OCI-LY7 (cell line): ENCODE results near the gene IGF1R. TPM values are rescaled to one million over a fixed set of nuclear protein-coding genes. Genes with fewer than 3 reads are reported as not detected.
"Not testable (repeated sequence)": the region's sequence is repeated elsewhere in the genome, so short reads cannot be mapped to it uniquely, and the experiment has no call there.

Source experiments
- BruUV-seq: library from RNA; stranded (reverse); fragments of 400-500 nt; replicated peaks from 2 replicates; lab custom pipeline; 2021; lab: Mats Ljungman, UMichigan
- CTCF ChIA-PET: fragments of 300-600 bp; sonication (Branson Sonifier 250); formaldehyde crosslinking; loops from one replicate; lab custom pipeline; 2022; ENCODE audit warnings: antibody characterized with exemption; ENCODE audit not compliant: unreplicated experiment; lab: Charles Lee
- POLR2A ChIA-PET: fragments of 300-600 bp; sonication (Branson Sonifier 250); formaldehyde crosslinking; loops from one replicate; lab custom pipeline; 2022; ENCODE audit warnings: antibody characterized with exemption; lab: Charles Lee
- DNase-seq: peaks from one replicate; pipeline ENCODE4 v3.0.0-alpha.2; 2015; ENCODE audit warnings: low spot score
- H2AFZ ChIP-seq: fragments of 200-600 bp; sonication (generic), shearing (Covaris generic); 2 replicates; pipeline ENCODE4 v1.6.1; 2014; ENCODE audit warnings: mild to moderate bottlenecking, antibody characterized with exemption, low read length, moderate library complexity
- H3K27ac ChIP-seq: fragments of 200-600 bp; sonication (generic); 2 replicates; pipeline ENCODE4 v1.5.1; 2014; ENCODE audit warnings: mixed run types, low read depth, mild to moderate bottlenecking, moderate library complexity, low read length, inconsistent platforms; ENCODE audit not compliant: poor library complexity, severe bottlenecking
- H3K36me3 ChIP-seq: fragments of 200-600 bp; sonication (generic); 2 replicates; pipeline ENCODE4 v1.6.1; 2014; ENCODE audit warnings: mild to moderate bottlenecking, antibody characterized with exemption, low read length, moderate library complexity, mixed read lengths; ENCODE audit not compliant: insufficient read depth
- H3K4me1 ChIP-seq: fragments of 200-600 bp; sonication (generic); 2 replicates; pipeline ENCODE4 v1.5.1; 2014; ENCODE audit warnings: mild to moderate bottlenecking, low read length; ENCODE audit not compliant: insufficient read depth, poor library complexity, severe bottlenecking
- H3K4me2 ChIP-seq: fragments of 200-600 bp; sonication (generic); 2 replicates; pipeline ENCODE4 v1.6.1; 2014; ENCODE audit warnings: mild to moderate bottlenecking, low read length
- H3K4me3 ChIP-seq: fragments of 200-600 bp; sonication (generic); 2 replicates; pipeline ENCODE4 v1.5.1; 2014; ENCODE audit warnings: mild to moderate bottlenecking, low read depth, low read length; ENCODE audit not compliant: poor library complexity, severe bottlenecking
- H3K79me2 ChIP-seq: fragments of 200-600 bp; sonication (generic); 2 replicates; pipeline ENCODE4 v1.6.1; 2016; ENCODE audit warnings: low read depth, mild to moderate bottlenecking, low read length, moderate library complexity, mixed read lengths; ENCODE audit not compliant: insufficient read depth
- H3K9me2 ChIP-seq: fragments of 200-600 bp; sonication (generic); 2 replicates; pipeline ENCODE4 v1.6.1; 2016; ENCODE audit warnings: mild to moderate bottlenecking, low read length, mixed read lengths; ENCODE audit not compliant: insufficient read depth
- H3K9me3 ChIP-seq: fragments of 200-600 bp; sonication (generic); 2 replicates; pipeline ENCODE4 v1.6.1; 2014; ENCODE audit warnings: mild to moderate bottlenecking, mixed run types, low read length, mixed read lengths
- H4K20me1 ChIP-seq: fragments of 200-600 bp; sonication (generic); 2 replicates; pipeline ENCODE4 v1.6.1; 2014; ENCODE audit warnings: mild to moderate bottlenecking, antibody characterized with exemption, low read length, moderate library complexity, mixed read lengths; ENCODE audit not compliant: insufficient read depth
- CTCF ChIP-seq: fragments of 200-600 bp; sonication (generic); conservative IDR thresholded peaks from 2 replicates; pipeline ENCODE4 v1.5.1; 2014; ENCODE audit warnings: mild to moderate bottlenecking, antibody characterized with exemption, low read length, moderate library complexity, mixed read lengths
- EZH2phosphoT487 ChIP-seq: fragments of 200-600 bp; sonication (generic); IDR thresholded peaks from 2 replicates; pipeline ENCODE4 v1.6.1; 2018; ENCODE audit warnings: low read depth, borderline replicate concordance, mild to moderate bottlenecking, mixed run types, antibody characterized with exemption, low read length, moderate library complexity, mixed read lengths
- intact Hi-C: fragments of 100-400 bp; cut with micrococcal nuclease; formaldehyde crosslinking; loops from one replicate; pipeline ENCODE4 v1.10.0; 2022; ENCODE audit not compliant: unreplicated experiment
- total RNA-seq, 2 experiments: library from RNA; depleted of rRNA in 1 of 2; stranded (reverse); fragments of >200 nt in 1 of 2; shearing (Covaris generic) in 1 of 2; gene quantifications; 2 replicates each; pipeline ENCODE4 v1.2.3, GENCODE V29; 2014 to 2022

IGF1R gene
- total RNA-seq, 2 experiments from 2014 or later, result 26.5 to 29.1 TPM

DNA sequence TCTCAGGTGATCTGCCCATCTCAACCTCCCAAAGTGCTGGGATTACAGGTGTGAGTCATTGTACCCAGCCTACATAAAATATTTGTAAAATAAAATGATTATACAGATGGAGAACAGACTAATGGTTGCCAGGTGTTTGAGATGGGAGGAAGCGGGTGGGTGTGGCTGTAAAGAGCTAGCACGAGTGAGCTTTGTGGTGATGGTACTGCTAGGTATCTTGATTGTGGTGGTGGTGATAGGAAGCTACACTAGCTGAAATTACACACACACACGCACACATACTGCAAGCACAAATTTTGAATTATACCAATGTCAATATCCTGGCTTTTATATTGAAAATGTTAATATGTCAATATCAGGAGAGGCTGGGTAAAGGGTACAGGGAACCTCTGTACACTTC, 353.9 kb downstream of the IGF1R start:
- Histone ChIP-seq H3K4me2 (no peak overlapping the region), H3K79me2 (no peaks in the 10 kb centered on the region), H2AFZ (no peak overlapping the region), H3K27ac (no peak overlapping the region), H3K4me1 (no peaks in the 10 kb centered on the region), H3K9me3 (no peaks in the 10 kb centered on the region), H3K36me3 (no peaks in the 10 kb centered on the region), H3K4me3 (no peak overlapping the region), H4K20me1 (no peaks in the 10 kb centered on the region), H3K9me2 (no peaks in the 10 kb centered on the region)
- intact Hi-C loops, result no loop called here
- TF ChIP-seq EZH2phosphoT487, result no peak
- TF ChIP-seq CTCF, result no peak
- CTCF ChIA-PET, result no interaction called here
- DNase-seq, result no peak
- BruUV-seq, result no TSS peak
- POLR2A ChIA-PET, result interaction anchor here (1.2 kb wide), 1 partner anchor 166 kb away, joined by 3 read pairs; no protein-coding TSS in a partner anchor

DNA sequence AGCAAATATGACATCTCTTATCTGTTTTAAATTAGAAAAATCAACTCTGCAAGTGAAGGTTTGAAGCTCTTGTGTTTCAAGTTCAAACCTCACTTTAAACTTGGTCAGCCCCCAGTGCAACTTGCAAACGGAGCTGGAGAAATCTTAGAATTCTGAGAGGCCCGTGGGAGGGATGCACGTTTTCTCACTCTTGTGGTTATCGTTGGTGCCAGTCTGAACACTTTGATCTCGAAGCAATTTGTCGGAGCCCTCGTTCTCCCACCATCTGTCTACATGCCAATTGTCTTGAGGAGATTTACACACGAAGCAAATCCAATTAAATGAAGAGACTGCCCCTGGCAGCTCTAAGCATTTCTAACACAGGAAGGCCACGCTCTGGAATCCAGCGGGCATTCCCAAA, 355.0 kb downstream of the IGF1R start:
- intact Hi-C loops, DNase-seq, H3K27ac ChIP-seq, H3K4me2 ChIP-seq, H3K79me2 ChIP-seq, H3K9me2 ChIP-seq, H2AFZ ChIP-seq, H3K4me1 ChIP-seq, H3K9me3 ChIP-seq, H4K20me1 ChIP-seq, CTCF ChIA-PET, H3K4me3 ChIP-seq, BruUV-seq, H3K36me3 ChIP-seq: not testable (repeated sequence)
- POLR2A ChIA-PET, result interaction anchor here (0.7 to 1.2 kb wide), 2 partner anchors 46 to 165 kb away, joined by 3 read pairs; no protein-coding TSS in a partner anchor

- H3K4me3 ChIP-seq, BruUV-seq, DNase-seq, CTCF ChIA-PET, H3K79me2 ChIP-seq, H3K36me3 ChIP-seq, H3K9me3 ChIP-seq, H3K27ac ChIP-seq, H3K4me2 ChIP-seq, intact Hi-C loops, H2AFZ ChIP-seq, POLR2A ChIA-PET, H3K4me1 ChIP-seq, H3K9me2 ChIP-seq, H4K20me1 ChIP-seq: not testable (repeated sequence)
These were observed 356.9 kb downstream of the IGF1R start for GRCh38 chr15:99004998-99005974.
